ENCODE measurements around the gene PFKFB2. TPM values are rescaled to one million over a fixed set of nuclear protein-coding genes. Genes with fewer than 3 reads are reported as not detected.

Gene PFKFB2
- total and polyA plus RNA-seq, 4 donors = 1.5 to 5.9 (median 3.0) TPM

DNA sequence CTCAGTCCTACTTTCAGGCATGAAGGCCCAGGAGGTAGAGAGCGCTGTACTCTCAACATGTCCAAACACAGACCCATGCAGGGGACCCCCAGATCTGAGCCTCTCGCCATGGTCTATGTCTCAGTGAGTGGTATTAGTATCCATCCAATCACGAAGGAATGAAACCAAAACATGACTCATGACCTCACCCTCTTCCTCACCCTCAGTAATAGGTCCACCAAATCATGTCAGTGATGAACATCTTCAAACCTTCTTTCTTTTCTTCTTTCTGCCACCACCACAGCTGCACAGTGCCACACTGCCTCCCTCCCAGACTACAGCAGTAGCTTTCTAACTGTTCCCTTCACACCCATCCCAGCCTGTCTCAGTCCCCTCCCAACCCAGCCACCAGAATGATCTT, 37.3 kb upstream of the PFKFB2 start:
- no peak for TF ChIP-seq HNF4A (conservative IDR thresholded peaks at IDR 0.05)
- no peak for TF ChIP-seq NR2F2 (IDR thresholded peaks at IDR 0.05)
- no peak for TF ChIP-seq HNF4G (IDR thresholded peaks at IDR 0.05)
- TF ChIP-seq, protein P1, sequence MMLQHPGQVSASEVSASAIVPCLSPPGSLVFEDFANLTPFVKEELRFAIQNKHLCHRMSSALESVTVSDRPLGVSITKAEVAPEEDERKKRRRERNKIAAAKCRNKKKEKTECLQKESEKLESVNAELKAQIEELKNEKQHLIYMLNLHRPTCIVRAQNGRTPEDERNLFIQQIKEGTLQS (IDR thresholded peaks at IDR 0.05) = no peak
- no peak for TF ChIP-seq FOXA2 (IDR thresholded peaks at IDR 0.05)
- no peak for TF ChIP-seq JUND (IDR thresholded peaks at IDR 0.05)
- TF ChIP-seq FOXA1 (IDR thresholded peaks at IDR 0.05) = no peak
- no peak for TF ChIP-seq EGR1 (IDR thresholded peaks at IDR 0.05; ENCODE audit: low read depth in 2 of 2)
- H3K27ac ChIP-seq (ENCODE audit: low read depth in 1 of 2, low read length in 2 of 2) = no peak overlapping the region

GRCh38 chr1:207017615-207018559, 35.2 kb upstream of the PFKFB2 start:
- no peaks in the 10 kb centered on the region for H3K27me3 ChIP-seq (ENCODE audit: control insufficient read depth in 4 of 4, insufficient read depth in 4 of 4, low read length in 3 of 4)
- TF ChIP-seq, protein P1 (IDR thresholded peaks at IDR 0.05) = no peak
- no peak for TF ChIP-seq CTCF (IDR thresholded peaks at IDR 0.05; ENCODE audit: low read depth, low read length, missing input control)
- DNase-seq (ENCODE audit: low spot score) = no peak
- H3K9me3 ChIP-seq (ENCODE audit: control insufficient read depth in 4 of 4, low read length in 3 of 4) = no peaks in the 10 kb centered on the region
- H3K4me1 ChIP-seq (ENCODE audit: control insufficient read depth in 4 of 4, insufficient read depth in 4 of 4, low read length in 3 of 4) = no peaks in the 10 kb centered on the region
- no peaks in the 10 kb centered on the region for H3K36me3 ChIP-seq (ENCODE audit: control insufficient read depth in 4 of 4, insufficient read depth in 3 of 4, low read depth in 1 of 4, low read length in 3 of 4)
- no peak overlapping the region for H3K27ac ChIP-seq (ENCODE audit: low read depth in 1 of 2, low read length in 2 of 2)
- H3K4me3 ChIP-seq (ENCODE audit: low read depth in 1 of 3, low read length in 3 of 3) = no peak overlapping the region
- no peak overlapping the region for H3K9ac ChIP-seq (ENCODE audit: low read depth in 1 of 2, low read length in 2 of 2)
- WGBS = 79% methylated on average over 7 of the region's 7 CpGs

More for the DNA sequence above, 37.3 kb upstream of the PFKFB2 start:
- 97% methylated on average over 3 of the region's 3 CpGs for WGBS
- no peak for DNase-seq (ENCODE audit: low spot score)
- Histone ChIP-seq H3K4me1 (ENCODE audit: control insufficient read depth in 4 of 4, insufficient read depth in 4 of 4, low read length in 3 of 4) (no peaks in the 10 kb centered on the region), H3K36me3 (ENCODE audit: control insufficient read depth in 4 of 4, insufficient read depth in 3 of 4, low read depth in 1 of 4, low read length in 3 of 4) (no peaks in the 10 kb centered on the region), H3K9me3 (ENCODE audit: control insufficient read depth in 4 of 4, low read length in 3 of 4) (no peaks in the 10 kb centered on the region), H3K4me3 (ENCODE audit: low read depth in 1 of 3, low read length in 3 of 3) (no peak overlapping the region), H3K27me3 (ENCODE audit: control insufficient read depth in 4 of 4, insufficient read depth in 4 of 4, low read length in 3 of 4) (no peaks in the 10 kb centered on the region), H3K9ac (ENCODE audit: low read depth in 1 of 2, low read length in 2 of 2) (no peak overlapping the region)

- Histone ChIP-seq H3K4me1 (ENCODE audit: control insufficient read depth in 4 of 4, insufficient read depth in 4 of 4, low read length in 3 of 4) (no peaks in the 10 kb centered on the region), H3K27me3 (ENCODE audit: control insufficient read depth in 4 of 4, insufficient read depth in 4 of 4, low read length in 3 of 4) (no peaks in the 10 kb centered on the region), H3K4me3 (ENCODE audit: low read depth in 1 of 3, low read length in 3 of 3) (no peak overlapping the region), H3K27ac (ENCODE audit: low read depth in 1 of 2, low read length in 2 of 2) (no peak overlapping the region), H3K36me3 (ENCODE audit: control insufficient read depth in 4 of 4, insufficient read depth in 3 of 4, low read depth in 1 of 4, low read length in 3 of 4) (no peaks in the 10 kb centered on the region), H3K9ac (ENCODE audit: low read depth in 1 of 2, low read length in 2 of 2) (no peak overlapping the region), H3K9me3 (ENCODE audit: control insufficient read depth in 4 of 4, low read length in 3 of 4) (no peaks in the 10 kb centered on the region)
- 91% methylated on average over 4 of the region's 4 CpGs for WGBS
- TF ChIP-seq TAF1 (conservative IDR thresholded peaks at IDR 0.05) = no peak
- no peak for TF ChIP-seq HNF4G (IDR thresholded peaks at IDR 0.05)
- TF ChIP-seq CTCF (IDR thresholded peaks at IDR 0.05; ENCODE audit: low read depth, low read length, missing input control) = no peak
- no peak for TF ChIP-seq EGR1 (IDR thresholded peaks at IDR 0.05; ENCODE audit: low read depth in 2 of 2)
- no peak for TF ChIP-seq RXRA (IDR thresholded peaks at IDR 0.05)
- TF ChIP-seq FOXA1 (IDR thresholded peaks at IDR 0.05) = no peak
- no peak for TF ChIP-seq JUND (IDR thresholded peaks at IDR 0.05)
- TF ChIP-seq, protein P2, sequence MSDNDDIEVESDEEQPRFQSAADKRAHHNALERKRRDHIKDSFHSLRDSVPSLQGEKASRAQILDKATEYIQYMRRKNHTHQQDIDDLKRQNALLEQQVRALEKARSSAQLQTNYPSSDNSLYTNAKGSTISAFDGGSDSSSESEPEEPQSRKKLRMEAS (IDR thresholded peaks at IDR 0.05) = no peak
- no peak for DNase-seq (ENCODE audit: low spot score)
These were observed 34.4 kb upstream of the PFKFB2 start for GRCh38 chr1:207018707-207019106.
